CD14-positive monocyte (primary cell): ENCODE results near the gene OSBPL6. TPM values are rescaled to one million over a fixed set of nuclear protein-coding genes. Genes with fewer than 3 reads are reported as not detected.
"Not testable (repeated sequence)": the region's sequence is repeated elsewhere in the genome, so short reads cannot be mapped to it uniquely, and the experiment has no call there.

Source experiments
- DNase-seq, 3 donors: peaks; one replicate each; pipeline ENCODE4 v3.0.0-alpha.2; 2011 to 2022
- H2AFZ ChIP-seq: 2 replicates; pipeline ENCODE4 v1.6.0; 2012; ENCODE audit warnings: mild to moderate bottlenecking, low read depth, low read length, inconsistent platforms; ENCODE audit not compliant: insufficient read depth, poor library complexity, severe bottlenecking
- H3K27ac ChIP-seq, 2 donors: 1 replicate in 1 of 2; 2 replicates in 1 of 2; pipeline ENCODE4 v1.5.1; 2012 to 2013; ENCODE audit warnings: low read length in 2 of 2, control low read depth in 1 of 2, inconsistent platforms in 1 of 2, low read depth in 1 of 2, mild to moderate bottlenecking in 1 of 2
- H3K27me3 ChIP-seq, 2 donors: one replicate each; pipeline versions ENCODE4 v1.6.0 to v1.6.1; 2011 to 2013; ENCODE audit warnings: low read length in 2 of 2; ENCODE audit not compliant: control insufficient read depth in 2 of 2, insufficient read depth in 2 of 2
- H3K36me3 ChIP-seq, 2 donors: replicated peaks in 1 of 2; 1 replicate in 1 of 2; 2 replicates in 1 of 2; pipeline versions ENCODE4 v1.5.1 to v1.6.1; 2012 to 2013; ENCODE audit warnings: low read length in 2 of 2, control low read depth in 1 of 2, inconsistent platforms in 1 of 2, mild to moderate bottlenecking in 1 of 2; ENCODE audit not compliant: insufficient read depth in 2 of 2, control insufficient read depth in 1 of 2
- H3K4me1 ChIP-seq, 2 donors: 1 replicate in 1 of 2; 2 replicates in 1 of 2; pipeline versions ENCODE4 v1.5.1 to v1.6.1; 2012 to 2013; ENCODE audit warnings: low read length in 2 of 2, control low read depth in 1 of 2, inconsistent platforms in 1 of 2, mild to moderate bottlenecking in 1 of 2, moderate library complexity in 1 of 2; ENCODE audit not compliant: insufficient read depth in 2 of 2, control insufficient read depth in 1 of 2
- H3K4me2 ChIP-seq: replicated peaks from 2 replicates; pipeline ENCODE3; 2012; ENCODE audit warnings: low read length, moderate library complexity, mild to moderate bottlenecking; ENCODE audit not compliant: poor library complexity, severe bottlenecking; ENCODE audit errors: extremely low read depth
- H3K4me3 ChIP-seq, 3 experiments: fragments of 200-600 bp in 1 of 3; sonication (generic) in 1 of 3; replicated peaks in 1 of 3; 1 replicate in 2 of 3; 2 replicates in 1 of 3; pipeline ENCODE4 v1.5.1; 2011 to 2013; ENCODE audit warnings: low read length in 3 of 3, mild to moderate bottlenecking in 3 of 3, control low read depth in 2 of 3, low read depth in 2 of 3, inconsistent platforms in 1 of 3, moderate library complexity in 1 of 3
- H3K79me2 ChIP-seq: 2 replicates; pipeline ENCODE4 v1.6.0; 2012; ENCODE audit warnings: mild to moderate bottlenecking, control low read depth, inconsistent platforms, low read length, moderate library complexity; ENCODE audit not compliant: insufficient read depth
- H3K9ac ChIP-seq: 2 replicates; pipeline ENCODE4 v1.6.0; 2017; ENCODE audit warnings: low read length, mild to moderate bottlenecking; ENCODE audit not compliant: insufficient read depth, poor library complexity, severe bottlenecking
- H3K9me3 ChIP-seq, 2 donors: replicated peaks in 1 of 2; 1 replicate in 1 of 2; 2 replicates in 1 of 2; pipeline versions ENCODE4 v1.5.1 to v1.6.1; 2012 to 2013; ENCODE audit warnings: low read length in 2 of 2, control low read depth in 1 of 2; ENCODE audit not compliant: control insufficient read depth in 1 of 2, insufficient read depth in 1 of 2
- H4K20me1 ChIP-seq: 2 replicates; pipeline ENCODE4 v1.6.0; 2012; ENCODE audit warnings: mild to moderate bottlenecking, low read length, control low read depth, moderate library complexity; ENCODE audit not compliant: insufficient read depth
- H3K27ac Mint-ChIP-seq, 7 donors: one replicate each; pipeline ENCODE4 v1.8.0; 2020; ENCODE audit warnings: mild to moderate bottlenecking in 7 of 7, mixed read lengths in 7 of 7, moderate library complexity in 6 of 7, inconsistent platforms in 2 of 7
- H3K27me3 Mint-ChIP-seq, 3 donors: one replicate each; pipeline ENCODE4 v1.8.0; 2021 to 2022; ENCODE audit warnings: low read depth in 3 of 3, mild to moderate bottlenecking in 3 of 3, mixed read lengths in 3 of 3, moderate library complexity in 3 of 3, inconsistent platforms in 1 of 3
- H3K36me3 Mint-ChIP-seq, 2 donors: one replicate each; pipeline ENCODE4 v1.8.0; 2020; ENCODE audit warnings: mixed read lengths in 2 of 2, inconsistent platforms in 1 of 2, mild to moderate bottlenecking in 1 of 2
- H3K4me1 Mint-ChIP-seq: one replicate; pipeline ENCODE4 v1.8.0; 2020; ENCODE audit warnings: mild to moderate bottlenecking, mixed read lengths
- H3K4me3 Mint-ChIP-seq, 2 donors: one replicate each; pipeline ENCODE4 v1.8.0; 2020; ENCODE audit warnings: mild to moderate bottlenecking in 2 of 2, mixed read lengths in 2 of 2, moderate library complexity in 1 of 2
- H3K9me3 Mint-ChIP-seq, 7 donors: one replicate each; pipeline ENCODE4 v1.8.0; 2020 to 2022; ENCODE audit warnings: mixed read lengths in 7 of 7, mild to moderate bottlenecking in 6 of 7, moderate library complexity in 6 of 7, inconsistent platforms in 2 of 7
- CTCF ChIP-seq: fragments of 200-600 bp; IDR thresholded peaks from one replicate; pipeline ENCODE4 v1.8.0; 2022; ENCODE audit warnings: antibody characterized with exemption, mild to moderate bottlenecking
- WGBS: methylation state at CpG from one replicate; pipeline ENCODE4 v1.1.5; 2013; ENCODE audit warnings: missing lambda C conversion rate; ENCODE audit not compliant: insufficient coverage; 5-methylcytosine and 5-hydroxymethylcytosine counted together
- intact Hi-C, 2 donors: fragments of 100-400 bp; cut with micrococcal nuclease; formaldehyde crosslinking; loops; one replicate each; pipeline versions ENCODE4 v1.15.0 to v1.15.1; 2023
- polyA plus RNA-seq, 3 donors: library from polyadenylated mRNA; depleted of rRNA in 1 of 3; unstranded in 2 of 3; stranded (reverse) in 1 of 3; fragments of 300-500 nt in 2 of 3; fragments of >200 nt in 1 of 3; fragmentation: Illumina TruSeq in 2 of 3; gene quantifications; 1 replicate in 2 of 3; 2 replicates in 1 of 3; pipeline ENCODE4 v1.2.3, GENCODE V29; 2012 to 2021

OSBPL6 gene
- polyA plus RNA-seq, 3 donors: not detected

- no peak overlapping the region for H3K4me2 ChIP-seq
- intact Hi-C loops: no loop called here
- no peaks in the 10 kb centered on the region for H3K27me3 ChIP-seq
- Mint-ChIP-seq H3K27me3 (no peaks in the 10 kb centered on the region), H3K27ac (peak overlapping the region in 3 of 7 donors; percentile 19 to 26 (median 20)), H3K4me1 (peaks cover 13% of the 10 kb centered on the region), H3K9me3 (peaks cover 0 to 15% (median 8%) of the 10 kb centered on the region in 7 donors), H3K36me3 (peaks cover 5 to 22% of the 10 kb centered on the region in 2 donors), H3K4me3 (no peak overlapping the region)
- no CpG with 5 or more reads among the region's 1 CpG for WGBS
- peaks cover 0 to 7% of the 10 kb centered on the region in 2 donors for H3K36me3 ChIP-seq
- H3K4me3 ChIP-seq: no peak overlapping the region
- no peaks in the 10 kb centered on the region for H3K9me3 ChIP-seq
- H3K27ac ChIP-seq: no peak overlapping the region
- peaks cover 37% of the 10 kb centered on the region for H3K79me2 ChIP-seq
- DNase-seq: peak in 1 of 3 donors; percentile 20
- H3K4me1 ChIP-seq: peaks cover 3 to 7% of the 10 kb centered on the region in 2 donors
- H4K20me1 ChIP-seq: no peaks in the 10 kb centered on the region
- TF ChIP-seq CTCF: no peak
- no peak overlapping the region for H2AFZ ChIP-seq
- H3K9ac ChIP-seq: no peak overlapping the region
Observed at GRCh38 chr2:178420463-178420999, 226.2 kb downstream of the OSBPL6 start.

- Histone ChIP-seq H3K36me3 (peaks cover 0 to 18% of the 10 kb centered on the region in 2 donors), H3K27me3 (no peaks in the 10 kb centered on the region), H3K4me3 (no peak overlapping the region), H3K4me2 (no peak overlapping the region), H3K79me2 (peaks cover 27% of the 10 kb centered on the region), H2AFZ (no peak overlapping the region), H4K20me1 (no peaks in the 10 kb centered on the region), H3K9ac (no peak overlapping the region), H3K27ac (no peak overlapping the region), H3K9me3 (no peaks in the 10 kb centered on the region), H3K4me1 (peaks cover 3 to 7% of the 10 kb centered on the region in 2 donors)
- intact Hi-C loops: no loop called here
- 100% methylated on average over 2 of the region's 3 CpGs for WGBS
- peaks cover 15 to 37% of the 10 kb centered on the region in 2 donors for H3K36me3 Mint-ChIP-seq
- TF ChIP-seq CTCF: no peak
- H3K4me1 Mint-ChIP-seq: peaks cover 13% of the 10 kb centered on the region
- H3K27me3 Mint-ChIP-seq: no peaks in the 10 kb centered on the region
- H3K27ac Mint-ChIP-seq: no peak overlapping the region
- DNase-seq: no peak
- no peak overlapping the region for H3K4me3 Mint-ChIP-seq
- H3K9me3 Mint-ChIP-seq: peaks cover 2 to 17% (median 10%) of the 10 kb centered on the region in 7 donors
Observed at GRCh38 chr2:178422097-178422496, 227.8 kb downstream of the OSBPL6 start.

- H3K9ac ChIP-seq, H3K27me3 Mint-ChIP-seq, H2AFZ ChIP-seq, H4K20me1 ChIP-seq, H3K27ac ChIP-seq, H3K27ac Mint-ChIP-seq, H3K4me3 ChIP-seq, H3K4me1 ChIP-seq, H3K4me3 Mint-ChIP-seq, H3K4me1 Mint-ChIP-seq, DNase-seq, H3K9me3 ChIP-seq, intact Hi-C loops, H3K27me3 ChIP-seq, H3K4me2 ChIP-seq: not testable (repeated sequence)
- Histone ChIP-seq H3K36me3 (peaks cover 0 to 30% of the 10 kb centered on the region in 2 donors), H3K79me2 (peaks cover 23% of the 10 kb centered on the region)
- Mint-ChIP-seq H3K36me3 (peaks cover 23 to 50% of the 10 kb centered on the region in 2 donors), H3K9me3 (peaks cover 2 to 17% (median 10%) of the 10 kb centered on the region in 7 donors)
- WGBS: 100% methylated on average over 1 of the region's 5 CpGs
Observed at GRCh38 chr2:178423746-178424145, 229.4 kb downstream of the OSBPL6 start.
